Measurements from ENCODE around the gene SUPT16H.
"Not testable (repeated sequence)": the region's sequence is repeated elsewhere in the genome, so short reads cannot be mapped to it uniquely, and the experiment has no call there.

SUPT16H gene

GRCh38 chr14:21383848-21384493, at the start of gene SUPT16H:
SUPT16H (minus strand) TSS chr14:21384019; CDS start chr14:21383927, 92 bp downstream.
- DNase-seq (ENCODE audit: low read depth), result peak; percentile 77

- DNase-seq (ENCODE audit: low read depth), result no peak
Measured at GRCh38 chr14:21431126-21431525, 47.3 kb upstream of the SUPT16H start.

GRCh38 chr14:21428930-21429329, 45.1 kb upstream of the SUPT16H start:
- DNase-seq (ENCODE audit: low read depth), result no peak

GRCh38 chr14:21426692-21427091, 42.9 kb upstream of the SUPT16H start:
- no peak for DNase-seq (ENCODE audit: low read depth)

- no peak for DNase-seq (ENCODE audit: low read depth)
Measured at GRCh38 chr14:21419528-21419927, 35.7 kb upstream of the SUPT16H start.

GRCh38 chr14:21415329-21415728, 31.5 kb upstream of the SUPT16H start:
- DNase-seq (ENCODE audit: low read depth), result no peak

- no peak for DNase-seq (ENCODE audit: low read depth)
Measured at GRCh38 chr14:21414137-21414631, 30.4 kb upstream of the SUPT16H start.

- peak; percentile 44 for DNase-seq (ENCODE audit: low read depth)
Measured at GRCh38 chr14:21408147-21408546, 24.3 kb upstream of the SUPT16H start.

GRCh38 chr14:21406213-21406612, 22.4 kb upstream of the SUPT16H start:
- DNase-seq (ENCODE audit: low read depth), result no peak

- no peak for DNase-seq (ENCODE audit: low read depth)
Measured at GRCh38 chr14:21405097-21405496, 21.3 kb upstream of the SUPT16H start.

- no peak for DNase-seq (ENCODE audit: low read depth)
Measured at GRCh38 chr14:21399311-21399870, 15.6 kb upstream of the SUPT16H start.

GRCh38 chr14:21398901-21399300, 15.1 kb upstream of the SUPT16H start:
- DNase-seq (ENCODE audit: low read depth), result no peak

- DNase-seq (ENCODE audit: low read depth), result no peak
Measured at GRCh38 chr14:21395450-21395849, 11.6 kb upstream of the SUPT16H start.

- DNase-seq (ENCODE audit: low read depth), result no peak
Measured at GRCh38 chr14:21385188-21385904, 1.5 kb upstream of the SUPT16H start.

GRCh38 chr14:21384494-21384851, 654 bp upstream of the SUPT16H start:
- no peak for DNase-seq (ENCODE audit: low read depth)

GRCh38 chr14:21382886-21383847, 652 bp downstream of the SUPT16H start:
- no peak for DNase-seq (ENCODE audit: low read depth)

- no peak for DNase-seq (ENCODE audit: low read depth)
Measured at GRCh38 chr14:21382095-21382494, 1.7 kb downstream of the SUPT16H start.

- DNase-seq (ENCODE audit: low read depth), result no peak
Measured at GRCh38 chr14:21379338-21379737, 4.5 kb downstream of the SUPT16H start.

GRCh38 chr14:21373980-21374379, 9.8 kb downstream of the SUPT16H start:
- no peak for DNase-seq (ENCODE audit: low read depth)

- DNase-seq (ENCODE audit: low read depth), result not testable (repeated sequence)
Measured at GRCh38 chr14:21372814-21373213, 11.0 kb downstream of the SUPT16H start.

GRCh38 chr14:21369949-21370679, 13.7 kb downstream of the SUPT16H start:
- no peak for DNase-seq (ENCODE audit: low read depth)

All from non-pigmented ciliary epithelial cell (primary cell).